Type B pancreatic cell (in vitro differentiated cells): ENCODE data around the gene ENTHD1. TPM values are rescaled to one million over a fixed set of nuclear protein-coding genes. Genes with fewer than 3 reads are reported as not detected.

Experiments
- DNase-seq: peaks from one replicate; pipeline ENCODE4 v3.0.0; 2021; ENCODE audit warnings: mixed read lengths; ENCODE audit not compliant: unreplicated experiment; ENCODE audit errors: extremely low spot score
- H3K27ac Mint-ChIP-seq: 2 replicates; pipeline ENCODE4 v1.8.0; 2021; ENCODE audit warnings: mild to moderate bottlenecking, mixed read lengths
- H3K27me3 Mint-ChIP-seq: 2 replicates; pipeline ENCODE4 v1.8.0; 2021; ENCODE audit warnings: mixed read lengths
- H3K36me3 Mint-ChIP-seq: 2 replicates; pipeline ENCODE4 v1.8.0; 2021; ENCODE audit warnings: mixed read lengths
- H3K4me1 Mint-ChIP-seq: one replicate; pipeline ENCODE4 v1.8.0; 2021; ENCODE audit warnings: mixed read lengths; ENCODE audit not compliant: unreplicated experiment
- H3K4me3 Mint-ChIP-seq: 2 replicates; pipeline ENCODE4 v1.8.0; 2021; ENCODE audit warnings: mild to moderate bottlenecking, mixed read lengths
- H3K9me3 Mint-ChIP-seq: 2 replicates; pipeline ENCODE4 v1.8.0; 2021; ENCODE audit warnings: mixed read lengths
- CTCF ChIP-seq: fragments of 200-600 bp; sonication (generic); conservative IDR thresholded peaks from 2 replicates; pipeline ENCODE4 v1.5.0; 2021; ENCODE audit warnings: antibody characterized with exemption, mild to moderate bottlenecking
- total RNA-seq: library from RNA; stranded (reverse); gene quantifications from 2 replicates; pipeline ENCODE4 v1.2.1, GENCODE V29; 2021; ENCODE audit warnings: low replicate concordance

The ENTHD1 gene
- total RNA-seq, 1 donor from 2014 or later, result not detected

GRCh38 chr22:39939830-39940229, 46.3 kb upstream of the ENTHD1 start:
- no peaks in the 10 kb centered on the region for H3K9me3 Mint-ChIP-seq
- H3K27me3 Mint-ChIP-seq, result peaks cover 39% of the 10 kb centered on the region
- TF ChIP-seq CTCF, result no peak
- no peak overlapping the region for H3K27ac Mint-ChIP-seq
- H3K36me3 Mint-ChIP-seq, result no peaks in the 10 kb centered on the region
- H3K4me1 Mint-ChIP-seq, result peaks cover 20% of the 10 kb centered on the region
- no peak for DNase-seq
- no peak overlapping the region for H3K4me3 Mint-ChIP-seq

DNA sequence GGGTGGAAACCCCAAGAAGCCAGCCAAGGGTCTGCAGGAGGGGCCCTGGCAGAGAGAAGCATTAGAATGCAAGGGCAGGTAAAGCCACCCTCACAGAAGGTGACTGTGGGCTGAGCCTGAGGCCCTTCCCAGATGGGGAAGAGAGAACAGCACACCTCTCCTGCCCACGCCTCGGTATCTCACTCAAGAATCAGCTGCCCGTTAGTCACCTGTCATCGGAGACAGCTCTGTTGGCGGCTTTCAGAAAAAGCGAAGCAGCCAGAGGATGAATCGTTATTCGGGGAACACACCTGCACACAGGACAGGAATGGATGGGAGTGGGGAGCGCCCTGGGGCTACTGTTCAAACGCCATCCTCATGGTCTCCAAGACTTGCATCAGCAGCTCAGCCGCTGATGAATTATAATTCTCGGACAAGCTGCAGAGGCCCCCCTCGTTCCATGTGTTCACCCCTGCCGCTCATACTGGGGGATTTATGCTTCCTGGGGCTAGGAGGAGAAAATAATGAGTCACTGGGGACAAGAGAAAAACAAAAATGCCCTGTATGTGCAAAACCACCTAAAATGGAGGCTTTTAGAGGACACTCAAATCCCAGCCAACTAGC, 45.0 kb upstream of the ENTHD1 start:
- peaks cover 12% of the 10 kb centered on the region for H3K4me1 Mint-ChIP-seq
- no peaks in the 10 kb centered on the region for H3K36me3 Mint-ChIP-seq
- no peak for TF ChIP-seq CTCF
- H3K27me3 Mint-ChIP-seq, result peaks cover 46% of the 10 kb centered on the region
- no peaks in the 10 kb centered on the region for H3K9me3 Mint-ChIP-seq
- H3K27ac Mint-ChIP-seq, result no peak overlapping the region
- no peak overlapping the region for H3K4me3 Mint-ChIP-seq
- no peak for DNase-seq

- no peak overlapping the region for H3K4me3 Mint-ChIP-seq
- H3K9me3 Mint-ChIP-seq, result no peaks in the 10 kb centered on the region
- no peak for TF ChIP-seq CTCF
- H3K27me3 Mint-ChIP-seq, result peaks cover 53% of the 10 kb centered on the region
- no peak overlapping the region for H3K27ac Mint-ChIP-seq
- no peaks in the 10 kb centered on the region for H3K36me3 Mint-ChIP-seq
- DNase-seq, result no peak
- peaks cover 12% of the 10 kb centered on the region for H3K4me1 Mint-ChIP-seq
Measured at GRCh38 chr22:39937906-39938305, 44.3 kb upstream of the ENTHD1 start.

- DNase-seq, result no peak
- no peak overlapping the region for H3K4me3 Mint-ChIP-seq
- H3K27me3 Mint-ChIP-seq, result peaks cover 55% of the 10 kb centered on the region
- H3K9me3 Mint-ChIP-seq, result no peaks in the 10 kb centered on the region
- H3K27ac Mint-ChIP-seq, result no peak overlapping the region
- peaks cover 12% of the 10 kb centered on the region for H3K4me1 Mint-ChIP-seq
- no peaks in the 10 kb centered on the region for H3K36me3 Mint-ChIP-seq
- no peak for TF ChIP-seq CTCF
Measured at GRCh38 chr22:39936523-39937145, 43.1 kb upstream of the ENTHD1 start.

DNA sequence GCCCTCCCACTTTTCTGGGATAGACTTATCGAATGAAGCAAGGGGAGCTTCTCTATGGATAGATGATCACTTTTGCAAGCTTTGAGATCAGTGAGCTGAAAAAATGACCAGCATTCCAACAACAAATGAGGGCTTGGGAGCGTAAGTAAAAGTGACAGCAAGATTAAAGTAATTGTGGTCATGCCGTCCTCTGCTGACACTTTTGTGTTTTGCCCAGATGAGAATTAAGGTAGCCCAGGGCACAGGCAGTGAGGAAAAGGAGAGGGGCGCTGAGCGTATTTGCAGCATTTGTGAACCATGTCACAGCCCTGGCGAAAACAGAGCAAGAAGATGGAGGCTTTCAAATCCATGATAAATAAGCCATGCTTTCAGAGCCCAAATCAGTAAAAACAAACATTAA, 42.1 kb upstream of the ENTHD1 start:
- peaks cover 54% of the 10 kb centered on the region for H3K27me3 Mint-ChIP-seq
- H3K9me3 Mint-ChIP-seq, result no peaks in the 10 kb centered on the region
- peaks cover 6% of the 10 kb centered on the region for H3K4me1 Mint-ChIP-seq

More for the DNA sequence above, 42.1 kb upstream of the ENTHD1 start:
- H3K27ac Mint-ChIP-seq, result no peak overlapping the region
- no peaks in the 10 kb centered on the region for H3K36me3 Mint-ChIP-seq
- no peak for TF ChIP-seq CTCF
- no peak overlapping the region for H3K4me3 Mint-ChIP-seq
- no peak for DNase-seq
